Stimulated activated CD8-positive, alpha-beta memory T cell treated with anti-CD3 and anti-CD28 coated beads, Interleukin-7, amount 100 ng/mL, for 48 hours (primary cell): ENCODE measurements around the gene TMEM63A.

Source experiments
- DNase-seq, 2 donors: peaks; one replicate each; pipeline ENCODE4 v3.0.0-alpha.2; 2020; ENCODE audit warnings: low read depth in 1 of 2; ENCODE audit errors: extremely low read depth in 1 of 2

TMEM63A gene

GRCh38 chr1:225868631-225869330 lies 13.4 kb downstream of the TMEM63A start:
- no peak for DNase-seq

- DNase-seq: no peak
Measured at GRCh38 chr1:225866981-225867380, 15.2 kb downstream of the TMEM63A start.

- DNase-seq: peak; percentile 39 to 73
Measured at GRCh38 chr1:225866061-225866837, 15.9 kb downstream of the TMEM63A start.

GRCh38 chr1:225865514-225865913 lies 16.7 kb downstream of the TMEM63A start:
- DNase-seq: no peak

GRCh38 chr1:225863167-225863566 lies 19.0 kb downstream of the TMEM63A start:
- no peak for DNase-seq

GRCh38 chr1:225862581-225862950 lies 19.6 kb downstream of the TMEM63A start:
- DNase-seq: no peak

GRCh38 chr1:225861834-225862580 lies 20.2 kb downstream of the TMEM63A start:
- no peak for DNase-seq

GRCh38 chr1:225860876-225861441 lies 21.2 kb downstream of the TMEM63A start:
- DNase-seq: no peak

- DNase-seq: no peak
Measured at GRCh38 chr1:225860107-225860506, 22.1 kb downstream of the TMEM63A start.

GRCh38 chr1:225859151-225859550 lies 23.0 kb downstream of the TMEM63A start:
- no peak for DNase-seq

- no peak for DNase-seq
Measured at GRCh38 chr1:225857256-225857655, 24.9 kb downstream of the TMEM63A start.

- DNase-seq: no peak
Measured at GRCh38 chr1:225855503-225856300, 26.5 kb downstream of the TMEM63A start.

GRCh38 chr1:225853441-225853840 lies 28.7 kb downstream of the TMEM63A start:
- no peak for DNase-seq

- no peak for DNase-seq
Measured at GRCh38 chr1:225852413-225853124, 29.6 kb downstream of the TMEM63A start.

GRCh38 chr1:225851805-225852204 lies 30.4 kb downstream of the TMEM63A start:
- no peak for DNase-seq

- DNase-seq: no peak
Measured at GRCh38 chr1:225850370-225850769, 31.8 kb downstream of the TMEM63A start.

- no peak for DNase-seq
Measured at GRCh38 chr1:225849925-225850324, 32.3 kb downstream of the TMEM63A start.

GRCh38 chr1:225848030-225848955 lies 33.9 kb downstream of the TMEM63A start:
- no peak for DNase-seq

GRCh38 chr1:225847610-225848009 lies 34.6 kb downstream of the TMEM63A start:
- no peak for DNase-seq
